ENCODE results near the gene CSMD2.

The CSMD2 gene

GRCh38 chr1:33848205-33848937, 316.7 kb downstream of the CSMD2 start:
- no peak for DNase-seq (ENCODE audit: extremely low read depth, low read depth)
- TF ChIP-seq CTCF (IDR thresholded peaks at IDR 0.05; ENCODE audit: low read depth, low read length), result no peak

- no peak for DNase-seq (ENCODE audit: extremely low read depth, low read depth)
- TF ChIP-seq CTCF (IDR thresholded peaks at IDR 0.05; ENCODE audit: low read depth, low read length), result no peak
Measured at GRCh38 chr1:33846861-33847260, 318.2 kb downstream of the CSMD2 start.

GRCh38 chr1:33844166-33844565, 320.9 kb downstream of the CSMD2 start:
- TF ChIP-seq CTCF (IDR thresholded peaks at IDR 0.05; ENCODE audit: low read depth, low read length), result no peak
- no peak for DNase-seq (ENCODE audit: extremely low read depth, low read depth)

- no peak for DNase-seq (ENCODE audit: extremely low read depth, low read depth)
- no peak for TF ChIP-seq CTCF (IDR thresholded peaks at IDR 0.05; ENCODE audit: low read depth, low read length)
Measured at GRCh38 chr1:33842348-33842747, 322.7 kb downstream of the CSMD2 start.

GRCh38 chr1:33841494-33841893, 323.5 kb downstream of the CSMD2 start:
- no peak for DNase-seq (ENCODE audit: extremely low read depth, low read depth)
- no peak for TF ChIP-seq CTCF (IDR thresholded peaks at IDR 0.05; ENCODE audit: low read depth, low read length)

- no peak for DNase-seq (ENCODE audit: extremely low read depth, low read depth)
- no peak for TF ChIP-seq CTCF (IDR thresholded peaks at IDR 0.05; ENCODE audit: low read depth, low read length)
Measured at GRCh38 chr1:33837635-33838034, 327.4 kb downstream of the CSMD2 start.

- TF ChIP-seq CTCF (IDR thresholded peaks at IDR 0.05; ENCODE audit: low read depth, low read length), result no peak
- no peak for DNase-seq (ENCODE audit: extremely low read depth, low read depth)
Measured at GRCh38 chr1:33836911-33837310, 328.1 kb downstream of the CSMD2 start.

All from AG09319 (cell line).